ENCODE data around the gene HCRTR1. TPM values are rescaled to one million over a fixed set of nuclear protein-coding genes. Genes with fewer than 3 reads are reported as not detected.

HCRTR1 gene
- total and polyA plus RNA-seq, 2 of the 8 experiments (the other 6 are each of a cell fraction or from before 2014, with no cell fraction given), result 0.35 to 0.39 TPM

GRCh38 chr1:31669433-31669785 is 51.9 kb downstream of the HCRTR1 start:
- Histone ChIP-seq H2BK5ac (ENCODE audit: low read depth, low read length) (peak overlapping the region; percentile 37; the same call in 1 of the 2 replicates), H3K14ac (ENCODE audit: insufficient read length) (no peak overlapping the region), H3K4me1 (replicated peaks in 1 of 4; ENCODE audit: control insufficient read depth in 3 of 4, insufficient read depth in 4 of 4, low read length in 3 of 4) (peaks cover 0 to 13% (median 8%) of the 10 kb centered on the region in 4 experiments; a peak in 5 of 7 replicates), H4K91ac (replicated peaks; ENCODE audit: insufficient read length, low read length) (peak overlapping the region; percentile 70), H3K23ac (ENCODE audit: insufficient read length) (no peak overlapping the region), H3K4me2 (ENCODE audit: insufficient read depth in 1 of 2, low read depth in 2 of 2, low read length in 2 of 2) (0 out of 4 replicates have a peak overlapping the region, but pooled peaks of 1 of the 2 experiments have one; percentile 14), H4K8ac (ENCODE audit: extremely low read depth, insufficient read depth, low read length) (peak overlapping the region; percentile 91), H2BK12ac (ENCODE audit: low read depth, low read length) (peak overlapping the region; percentile 46; the same call in 1 of the 2 replicates), H3K18ac (ENCODE audit: extremely low read depth, low read length) (no peak overlapping the region), H2BK15ac (ENCODE audit: low read length) (no peak overlapping the region), H3K4ac (replicated peaks; ENCODE audit: insufficient read length, low read depth, low read length) (no peak overlapping the region), H4K20me1 (replicated peaks in 1 of 2; ENCODE audit: control insufficient read depth in 1 of 2, insufficient read depth in 2 of 2, low read length in 2 of 2) (no peaks in the 10 kb centered on the region), H3K4me3 (ENCODE audit: extremely low read depth in 1 of 4, insufficient read depth in 2 of 4, low read depth in 3 of 4, low read length in 4 of 4) (no peak overlapping the region), H2BK120ac (replicated peaks; ENCODE audit: low read depth, low read length) (no peak overlapping the region), H3K36me3 (ENCODE audit: control insufficient read depth in 2 of 4, insufficient read depth in 4 of 4, low read length in 3 of 4) (no peaks in the 10 kb centered on the region), H2AK5ac (ENCODE audit: low read depth, low read length) (0 out of 2 replicates have a peak overlapping the region, but pooled peaks have one; percentile 5), H3K79me2 (ENCODE audit: control insufficient read depth in 1 of 2, insufficient read depth in 2 of 2, low read length in 2 of 2) (no peaks in the 10 kb centered on the region), H2AFZ (ENCODE audit: low read length) (no peak overlapping the region), H3K56ac (replicated peaks; ENCODE audit: insufficient read length, low read depth, low read length) (no peak overlapping the region), H3K79me1 (ENCODE audit: low read depth, low read length) (no peaks in the 10 kb centered on the region), H2BK20ac (ENCODE audit: low read length) (no peak overlapping the region), H3K23me2 (ENCODE audit: low read depth, low read length) (no peaks in the 10 kb centered on the region), H3K9ac (replicated peaks in 1 of 4; ENCODE audit: extremely low read depth in 1 of 4, low read depth in 3 of 4, low read length in 3 of 4) (no peak overlapping the region), H3K27ac (ENCODE audit: low read depth, low read length) (no peak overlapping the region), H3K27me3 (replicated peaks in 1 of 4; ENCODE audit: control insufficient read depth in 3 of 4, extremely low read depth in 1 of 4, insufficient read depth in 3 of 4, low read length in 3 of 4) (no peaks in the 10 kb centered on the region), H4K5ac (ENCODE audit: insufficient read length, low read depth, low read length) (no peak overlapping the region), H3K9me3 (ENCODE audit: insufficient read depth in 2 of 2, low read depth in 1 of 2, low read length in 1 of 2) (no peaks in the 10 kb centered on the region)
- TF ChIP-seq CBX5 (IDR thresholded peaks at IDR 0.05; ENCODE audit: low read depth, low read length) (no peak), CHD2 (IDR thresholded peaks at IDR 0.05; ENCODE audit: low read length) (no peak), RXRA (IDR thresholded peaks at IDR 0.05; ENCODE audit: insufficient read depth, low read depth, low read length) (no peak)
- no peak for FAIRE-seq
- ChIA-PET CTCF (ENCODE audit: partially characterized antibody) (interaction anchor here (1.1 to 19.3 kb wide), 9 partner anchors 13 to 120 kb away, joined by 3 to 370 read pairs (median 5); partner anchors contain the start of genes COL16A1 and PEF1), POLR2A (ENCODE audit: partially characterized antibody) (interaction anchor here (1.2 to 1.8 kb wide), 2 partner anchors 24 to 36 kb away, joined by 3 to 6 read pairs; partner anchors contain the start of gene PEF1)
- DNase-seq (ENCODE audit: low read depth in 1 of 2, low spot score in 2 of 2), result no peak
- 79% methylated on average over 6 of the region's 7 CpGs; no CpG with 5 or more reads in 1 of the 2 experiments for WGBS, 2 experiments (ENCODE audit: extremely low coverage in 1 of 2, insufficient coverage in 1 of 2, insufficient read length in 1 of 2, insufficient replicate concordance in 2 of 2, low coverage in 1 of 2, low lambda C conversion rate in 2 of 2, missing lambda C conversion rate in 1 of 2)
